NOMO-1 treated with DMSO at 0.1 percent for 48 hours (cell line): ENCODE results near the gene CFAP43.

Experiments
- DNase-seq: peaks from one replicate; lab custom pipeline; 2025; ENCODE audit not compliant: unreplicated experiment; lab: John Stamatoyannopoulos, UW

CFAP43 gene, protein sequence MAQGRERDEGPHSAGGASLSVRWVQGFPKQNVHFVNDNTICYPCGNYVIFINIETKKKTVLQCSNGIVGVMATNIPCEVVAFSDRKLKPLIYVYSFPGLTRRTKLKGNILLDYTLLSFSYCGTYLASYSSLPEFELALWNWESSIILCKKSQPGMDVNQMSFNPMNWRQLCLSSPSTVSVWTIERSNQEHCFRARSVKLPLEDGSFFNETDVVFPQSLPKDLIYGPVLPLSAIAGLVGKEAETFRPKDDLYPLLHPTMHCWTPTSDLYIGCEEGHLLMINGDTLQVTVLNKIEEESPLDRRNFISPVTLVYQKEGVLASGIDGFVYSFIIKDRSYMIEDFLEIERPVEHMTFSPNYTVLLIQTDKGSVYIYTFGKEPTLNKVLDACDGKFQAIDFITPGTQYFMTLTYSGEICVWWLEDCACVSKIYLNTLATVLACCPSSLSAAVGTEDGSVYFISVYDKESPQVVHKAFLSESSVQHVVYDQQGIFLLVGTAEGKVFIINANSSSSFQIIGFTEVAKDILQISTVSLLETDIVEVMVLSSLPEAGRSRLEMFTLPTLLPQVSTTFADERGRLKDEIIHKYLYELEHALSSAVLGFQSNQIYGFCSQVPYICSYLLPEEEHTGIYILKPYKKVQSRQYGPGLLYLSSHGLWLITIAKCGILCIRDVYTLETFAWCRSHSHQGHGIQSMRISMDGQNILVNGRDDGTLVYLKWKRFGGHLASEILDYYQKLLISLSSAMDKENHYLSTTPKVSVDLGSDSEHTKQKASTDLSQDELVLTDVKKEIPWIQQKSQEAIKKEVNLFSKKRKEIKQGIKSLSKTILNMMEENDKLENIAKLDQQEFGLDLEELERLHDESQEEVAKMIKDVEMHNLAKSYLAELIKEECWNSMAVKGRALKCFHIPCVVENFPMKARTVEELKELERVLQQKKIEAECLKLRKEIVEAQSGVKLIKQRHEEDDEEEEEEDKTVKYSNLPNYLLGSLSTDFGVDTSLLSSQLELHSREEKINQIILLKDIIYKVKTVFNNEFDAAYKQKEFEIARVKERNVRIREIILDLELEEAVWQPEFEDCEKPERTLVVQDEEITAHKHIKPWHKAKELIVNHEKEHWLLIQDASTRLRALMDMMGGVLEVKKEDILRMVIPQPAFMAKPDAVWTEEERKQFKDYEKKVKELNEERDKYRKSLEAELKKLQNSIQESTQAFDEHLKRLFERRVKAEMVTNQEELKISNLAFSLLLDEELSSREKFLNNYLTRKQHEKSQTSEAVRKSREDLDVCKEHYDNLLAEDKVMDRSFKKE (N-terminal part only)

DNA sequence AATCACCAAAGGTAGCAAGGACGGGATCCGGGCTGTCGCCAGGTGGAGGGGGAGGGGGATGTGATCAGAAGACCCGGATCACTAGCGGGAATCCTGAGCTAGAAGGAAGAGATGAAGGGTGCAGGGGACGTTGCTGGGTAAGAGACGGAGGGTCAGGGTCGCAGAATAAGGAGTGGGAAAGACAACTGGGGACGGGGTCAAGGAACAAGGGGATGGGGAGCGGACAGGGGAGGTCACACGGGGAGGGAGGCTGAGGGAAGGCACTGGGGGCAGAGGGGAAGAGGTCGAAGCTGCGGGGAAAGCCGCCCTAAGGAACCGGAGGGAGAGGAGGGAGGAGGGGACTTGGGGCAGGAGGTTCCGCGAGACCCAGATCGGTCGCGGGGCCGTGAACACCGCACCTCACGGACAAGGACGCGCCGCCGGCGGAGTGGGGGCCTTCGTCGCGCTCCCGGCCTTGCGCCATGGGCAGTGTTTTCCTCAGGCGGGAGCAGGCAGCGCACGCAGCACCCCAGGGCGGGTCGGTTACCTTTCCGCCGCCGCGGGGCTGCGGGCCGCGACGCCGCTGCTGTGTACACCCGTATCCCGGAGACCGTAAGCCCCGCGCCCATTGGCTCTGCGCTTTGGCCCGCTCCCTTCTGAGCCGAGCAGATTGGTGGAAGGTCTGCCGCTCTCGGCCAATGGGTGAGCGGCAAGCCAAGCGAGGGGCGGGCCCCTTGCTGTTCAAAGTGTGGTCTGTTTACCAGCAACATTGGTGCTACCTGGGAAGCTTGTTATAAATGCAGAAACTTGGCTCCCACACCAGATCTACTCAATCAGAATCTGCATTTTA, at the start of gene CFAP43:
Gene CFAP43, minus strand, starts transcription at position 581 of the 829 bp plus-strand sequence. Its CDS starts 118 bp downstream, at position 463.
- peak; percentile 92 for DNase-seq

DNA sequence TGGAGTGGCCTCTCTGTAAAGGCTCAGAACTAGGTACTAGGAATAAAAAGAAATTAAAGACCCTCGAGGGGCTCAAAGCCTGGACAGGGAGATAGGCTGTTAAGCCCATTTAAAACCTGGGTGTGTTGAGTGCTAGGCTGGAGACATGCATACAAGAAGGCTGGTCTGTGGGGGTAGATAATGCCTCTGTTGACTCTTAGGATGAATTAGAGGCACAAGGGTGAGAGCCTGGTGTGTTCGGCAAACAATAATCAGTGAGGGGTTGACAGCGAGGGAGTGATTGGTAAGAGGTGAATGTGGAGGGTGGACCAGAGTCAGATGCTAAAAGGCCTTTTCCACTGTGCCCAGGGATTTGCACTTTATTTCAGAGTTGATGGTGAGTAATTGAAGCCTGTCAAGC, 49.5 kb upstream of the CFAP43 start:
- DNase-seq = no peak

DNA sequence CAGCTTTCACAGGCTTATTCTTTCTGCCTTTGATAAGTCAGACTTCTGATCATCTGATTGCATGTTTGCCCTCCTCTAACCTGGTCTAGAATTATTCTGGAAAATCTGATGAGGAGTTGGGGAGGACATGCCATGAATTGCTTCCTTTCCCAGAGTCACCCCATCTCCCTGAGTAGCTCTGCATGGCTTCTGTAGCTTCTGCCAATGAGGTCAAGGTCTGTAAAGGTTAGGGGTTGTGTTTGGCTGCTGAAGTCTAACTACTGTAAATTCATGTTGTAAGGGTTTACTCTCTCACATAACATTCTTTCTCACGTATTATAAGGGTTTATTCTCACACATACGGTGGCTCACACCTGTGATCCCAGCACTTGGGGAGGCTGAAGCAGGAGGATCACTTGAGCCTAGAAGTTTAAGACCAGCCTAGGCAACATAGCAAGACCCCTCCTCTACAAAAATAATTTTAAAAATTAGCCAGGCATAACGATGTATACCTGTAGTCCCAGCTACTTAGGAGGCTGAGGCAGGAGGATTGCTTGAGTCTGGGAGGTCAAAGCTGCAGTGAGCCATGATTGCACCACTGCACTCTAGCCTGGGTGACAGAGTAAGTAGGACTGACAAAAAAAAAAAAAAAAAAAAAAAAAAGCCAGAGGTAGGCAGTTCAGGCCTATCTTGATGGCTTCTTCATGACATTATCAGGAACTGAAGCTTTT, 47.5 kb upstream of the CFAP43 start:
- DNase-seq = no peak

DNA sequence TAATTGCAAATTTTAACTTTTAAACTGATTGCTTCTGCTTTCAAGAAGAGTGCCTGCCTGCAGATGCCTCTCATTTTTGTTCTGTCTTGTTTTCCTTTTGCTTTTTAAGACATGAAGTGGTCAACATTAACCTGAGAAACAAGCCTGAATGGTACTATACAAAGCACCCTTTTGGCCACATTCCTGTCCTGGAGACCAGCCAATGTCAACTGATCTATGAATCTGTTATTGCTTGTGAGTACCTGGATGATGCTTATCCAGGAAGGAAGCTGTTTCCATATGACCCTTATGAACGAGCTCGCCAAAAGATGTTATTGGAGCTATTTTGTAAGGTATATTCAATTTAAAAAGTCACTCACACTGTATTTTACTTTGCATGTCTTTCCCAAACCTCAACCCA, 45.6 kb upstream of the CFAP43 start:
- DNase-seq = no peak

DNA sequence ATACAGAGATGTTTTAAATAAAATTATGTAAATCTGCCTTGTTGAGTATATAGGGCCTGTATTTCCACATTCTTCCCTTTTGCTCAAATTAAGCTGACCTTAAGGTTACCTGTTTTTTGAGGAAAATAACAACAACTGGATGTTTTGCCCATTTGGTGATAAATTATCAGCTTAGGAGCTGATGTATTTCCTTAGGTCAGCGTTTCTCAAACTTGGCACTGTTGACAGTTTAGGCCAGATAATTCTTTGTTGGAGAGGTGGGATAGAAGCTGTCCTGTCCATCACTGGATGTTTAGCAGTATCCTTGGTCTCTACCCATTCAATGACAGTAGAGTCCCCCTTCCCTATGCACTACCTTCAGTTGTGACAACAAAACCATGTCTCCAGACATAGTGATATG, 44.0 kb upstream of the CFAP43 start:
- DNase-seq = no peak

DNA sequence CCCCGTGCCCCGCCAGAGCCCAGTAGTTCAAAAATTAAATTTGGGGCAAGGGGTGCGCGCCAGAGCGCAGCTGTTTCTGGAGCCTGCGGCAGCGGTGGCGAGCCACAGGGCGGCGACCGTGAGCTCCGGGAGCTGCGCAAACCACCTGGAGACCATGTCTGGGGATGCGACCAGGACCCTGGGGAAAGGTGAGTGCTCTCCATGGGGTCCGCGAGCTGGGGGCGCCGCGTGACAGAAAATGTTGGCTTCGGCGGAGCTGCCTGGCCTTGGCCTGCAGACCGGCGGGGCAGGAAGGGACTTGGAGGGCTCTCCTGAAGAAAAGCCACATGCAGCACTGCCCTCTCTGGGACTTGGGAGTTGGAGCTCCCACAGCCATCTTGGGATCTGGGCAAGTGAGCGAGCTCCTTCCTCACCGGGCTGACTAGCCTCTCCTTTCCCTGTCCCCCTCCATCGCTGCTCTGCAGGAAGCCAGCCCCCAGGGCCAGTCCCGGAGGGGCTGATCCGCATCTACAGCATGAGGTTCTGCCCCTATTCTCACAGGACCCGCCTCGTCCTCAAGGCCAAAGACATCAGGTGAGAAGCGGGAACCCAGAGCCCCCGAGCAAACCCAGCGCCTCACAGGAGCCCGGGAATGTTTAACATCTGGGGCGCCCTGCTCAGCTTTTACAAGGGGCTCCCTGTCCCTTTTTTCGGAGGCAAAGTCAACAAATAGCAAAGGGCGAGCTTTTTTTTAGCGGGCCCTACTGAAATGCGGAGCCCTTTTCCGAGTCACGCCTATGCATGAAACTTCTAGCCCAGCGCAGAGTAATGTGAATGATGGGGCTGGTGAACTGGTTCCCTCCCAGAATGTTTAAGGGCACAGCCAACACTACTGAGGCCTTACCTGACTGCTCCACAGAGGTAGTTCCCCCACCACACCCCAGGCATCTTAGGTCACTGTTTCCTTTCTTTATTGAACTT, 42.9 kb upstream of the CFAP43 start:
- peak; percentile 10 for DNase-seq

DNA sequence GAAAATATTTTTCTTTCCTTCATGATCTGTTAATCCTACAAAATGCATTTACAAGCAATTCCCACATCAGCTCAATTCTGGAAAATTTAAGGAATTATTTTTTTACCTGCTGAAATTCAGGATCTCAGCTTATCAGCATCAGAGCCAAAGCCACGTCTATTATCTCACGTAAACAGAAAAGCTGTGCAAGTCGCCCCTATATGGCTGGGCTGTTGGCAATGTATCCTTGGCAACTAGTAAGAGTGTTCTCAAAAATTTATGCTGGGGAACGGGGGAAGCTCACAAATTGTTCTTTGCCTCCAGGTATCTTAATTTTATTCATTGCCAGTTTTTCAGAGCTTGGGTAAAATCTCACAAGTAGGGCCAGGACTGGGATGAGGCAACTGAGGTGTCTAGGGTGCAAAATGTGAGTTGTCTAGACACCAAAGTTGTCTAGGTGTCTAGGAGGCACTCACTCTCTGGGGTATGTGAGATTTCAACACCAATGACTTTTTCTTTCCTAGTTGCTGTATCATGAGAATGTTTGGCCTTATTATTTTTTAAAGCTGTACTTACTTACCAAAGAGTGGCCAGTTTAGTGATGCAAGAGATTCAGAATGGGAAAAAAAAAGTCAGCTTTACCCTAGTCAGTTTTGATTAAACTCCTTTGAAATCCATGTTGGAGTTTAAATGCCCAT, 41.9 kb upstream of the CFAP43 start:
- no peak for DNase-seq

DNA sequence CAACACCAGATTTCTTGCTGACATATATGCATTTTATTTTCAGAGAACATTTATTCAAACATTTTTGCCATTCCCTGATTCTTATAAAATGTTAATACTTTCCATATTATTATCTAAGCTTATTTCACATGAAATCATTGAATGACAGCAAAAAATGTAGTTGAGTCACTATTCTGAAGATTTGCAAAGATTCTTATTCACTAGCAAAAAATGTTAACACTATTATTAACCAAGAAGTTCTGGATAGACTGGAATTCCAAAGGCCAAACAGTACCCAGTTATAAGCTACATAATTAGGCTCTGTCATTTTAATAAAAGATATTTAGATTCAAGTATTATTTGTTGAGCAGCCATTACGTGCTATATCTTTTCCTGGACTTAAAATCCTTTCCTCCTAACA, 41.1 kb upstream of the CFAP43 start:
- DNase-seq = no peak

DNA sequence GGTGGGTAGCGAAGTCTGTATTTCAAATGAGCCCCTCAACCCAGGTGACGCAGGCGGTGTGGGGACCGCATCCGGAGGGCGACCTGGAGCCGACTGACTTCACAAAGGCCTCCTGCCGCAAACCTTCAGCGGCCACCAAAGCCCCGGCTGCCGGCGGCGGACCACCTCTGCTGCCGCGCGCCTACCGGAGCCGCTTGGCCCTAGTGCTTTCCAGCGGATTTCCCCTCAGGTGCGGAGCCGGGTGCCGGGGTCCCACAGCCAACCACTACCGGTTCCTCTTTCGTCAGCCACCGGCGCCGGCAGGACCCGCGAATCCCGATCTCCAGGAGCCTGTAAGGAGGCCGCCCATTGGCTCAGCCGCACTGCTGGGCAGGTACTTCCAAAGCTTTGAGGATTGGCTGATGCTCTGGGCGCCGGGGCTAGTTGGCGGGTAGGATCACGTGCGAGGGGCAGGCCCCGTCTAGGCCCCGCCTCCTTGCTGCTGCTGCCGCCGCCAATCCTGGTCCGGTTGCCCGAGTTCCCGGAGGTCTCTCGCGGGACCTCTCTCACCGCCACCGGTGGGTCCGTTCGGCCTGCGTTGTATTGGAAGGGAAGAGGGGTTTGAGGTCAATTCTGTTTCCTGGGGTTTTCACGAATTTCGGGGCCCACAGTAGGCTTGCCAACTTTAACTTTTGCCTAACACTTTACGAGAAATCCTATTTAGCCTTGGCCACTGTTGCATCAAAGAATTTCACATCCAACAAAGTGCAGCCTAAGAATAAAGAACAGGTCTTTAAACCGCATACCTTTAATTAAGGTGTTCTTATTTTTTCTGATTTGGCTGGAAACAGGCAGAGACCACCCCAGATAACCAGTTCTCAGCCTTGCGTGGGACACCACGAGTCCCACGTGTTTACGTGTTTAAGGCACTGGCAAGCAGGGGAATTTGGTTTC, 36.8 kb upstream of the CFAP43 start, which contains the start of gene GSTO2:
Gene GSTO2, plus strand, starts transcription at position 472 of the 933 bp plus-strand sequence. CDS start 5,732 bp downstream, outside the sequence.
- DNase-seq = peak; percentile 100

DNA sequence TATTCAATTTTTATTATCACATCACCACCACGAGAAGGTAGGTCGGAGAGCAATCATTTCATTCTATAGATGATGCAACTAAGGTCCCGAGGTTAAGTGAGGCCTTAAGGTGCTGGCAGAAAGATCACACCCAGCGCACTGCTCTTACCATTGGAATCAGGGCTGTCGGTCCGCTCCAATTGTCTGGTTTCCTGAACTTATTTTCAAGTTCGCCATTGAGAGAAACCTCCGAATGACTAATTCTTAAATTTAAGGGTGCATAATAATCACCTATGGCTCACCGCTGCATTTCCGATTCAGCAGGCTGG, 36.2 kb upstream of the CFAP43 start:
- no peak for DNase-seq

DNA sequence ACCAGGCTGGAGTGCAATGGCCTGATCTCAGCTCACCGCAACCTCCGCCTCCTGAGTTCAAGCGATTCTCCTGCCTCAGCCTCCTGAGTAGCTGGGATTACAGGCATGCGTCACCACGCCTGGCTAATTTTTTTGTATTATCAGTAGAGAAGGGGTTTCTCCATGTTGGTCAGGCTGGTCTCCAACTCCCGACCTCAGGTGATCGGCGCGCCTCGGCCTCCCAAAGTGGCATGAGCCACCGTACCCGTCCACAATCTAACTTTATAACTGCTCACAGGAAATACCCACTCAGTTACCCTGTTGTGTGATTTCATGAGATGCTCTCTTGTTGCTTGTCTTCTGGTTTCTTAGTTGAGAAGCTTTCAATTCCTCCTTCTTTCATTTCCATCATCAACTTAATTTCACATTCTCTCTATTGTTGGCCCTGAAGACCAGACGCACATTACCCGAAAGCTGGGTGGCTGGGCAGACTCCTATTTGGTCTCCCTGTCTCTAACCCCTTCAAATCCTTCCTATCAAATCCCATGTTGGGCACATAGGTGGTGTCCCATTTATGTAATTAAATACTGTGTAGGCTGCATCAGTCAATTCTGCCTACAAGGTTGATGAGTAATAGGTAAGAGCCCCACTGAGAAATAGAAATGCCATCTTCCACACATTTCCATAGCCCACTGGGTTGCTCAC, 35.7 kb upstream of the CFAP43 start:
- no peak for DNase-seq

DNA sequence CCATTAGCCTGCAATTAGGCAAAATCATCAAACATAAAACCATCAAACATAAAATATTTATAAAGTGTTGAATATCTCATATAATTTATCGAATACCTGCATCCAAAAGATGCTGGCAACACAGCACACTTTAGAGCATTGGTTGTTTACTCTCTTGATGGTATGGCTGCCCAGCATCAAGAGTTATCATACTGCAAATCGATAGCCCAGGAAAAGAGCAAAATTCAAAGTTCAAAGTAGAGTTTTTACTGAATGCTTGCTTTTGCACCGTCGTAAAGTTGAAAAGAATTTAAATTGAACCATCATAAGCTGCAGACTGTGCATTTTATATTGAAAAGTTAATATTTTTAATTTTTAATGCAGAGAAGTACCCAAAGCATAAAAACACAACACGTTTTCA, 32.6 kb upstream of the CFAP43 start:
- no peak for DNase-seq

DNA sequence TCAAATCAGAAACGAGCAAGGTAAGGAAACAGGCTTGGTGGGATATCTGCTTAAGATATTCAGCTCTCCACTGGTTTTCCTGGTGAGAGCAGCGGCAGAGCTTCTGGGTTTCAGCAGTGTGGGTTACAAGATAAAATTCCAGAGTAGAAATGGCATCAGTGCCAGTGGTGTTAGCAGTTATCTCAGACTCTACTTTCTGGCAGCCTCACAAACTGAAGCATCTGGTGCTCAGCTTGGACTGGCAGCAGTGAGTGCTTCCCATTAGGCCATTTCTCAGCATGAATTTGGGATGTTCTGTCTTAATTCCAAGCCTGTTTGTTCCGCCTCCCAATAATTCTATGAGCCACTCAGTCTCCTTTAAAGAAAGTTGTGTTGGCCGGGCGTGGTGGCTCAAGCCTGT, 29.9 kb upstream of the CFAP43 start:
- no peak for DNase-seq

DNA sequence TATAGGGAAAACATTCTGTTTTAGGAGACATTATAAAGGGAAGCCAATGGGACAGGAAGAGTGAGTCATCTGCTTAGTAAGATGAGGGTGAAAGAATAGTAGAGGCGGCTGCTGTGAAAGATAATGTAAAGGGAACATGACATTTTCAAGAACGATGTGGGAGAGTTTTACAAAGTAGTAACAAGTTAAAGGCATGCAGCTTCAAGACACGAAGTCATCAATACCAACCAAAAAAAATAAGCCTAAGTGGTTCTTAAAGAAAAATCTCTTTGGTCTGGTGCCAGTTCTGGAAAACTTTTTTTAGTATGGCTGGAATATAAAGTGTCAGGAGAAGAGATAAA, 28.6 kb upstream of the CFAP43 start:
- peak; percentile 2 for DNase-seq

DNA sequence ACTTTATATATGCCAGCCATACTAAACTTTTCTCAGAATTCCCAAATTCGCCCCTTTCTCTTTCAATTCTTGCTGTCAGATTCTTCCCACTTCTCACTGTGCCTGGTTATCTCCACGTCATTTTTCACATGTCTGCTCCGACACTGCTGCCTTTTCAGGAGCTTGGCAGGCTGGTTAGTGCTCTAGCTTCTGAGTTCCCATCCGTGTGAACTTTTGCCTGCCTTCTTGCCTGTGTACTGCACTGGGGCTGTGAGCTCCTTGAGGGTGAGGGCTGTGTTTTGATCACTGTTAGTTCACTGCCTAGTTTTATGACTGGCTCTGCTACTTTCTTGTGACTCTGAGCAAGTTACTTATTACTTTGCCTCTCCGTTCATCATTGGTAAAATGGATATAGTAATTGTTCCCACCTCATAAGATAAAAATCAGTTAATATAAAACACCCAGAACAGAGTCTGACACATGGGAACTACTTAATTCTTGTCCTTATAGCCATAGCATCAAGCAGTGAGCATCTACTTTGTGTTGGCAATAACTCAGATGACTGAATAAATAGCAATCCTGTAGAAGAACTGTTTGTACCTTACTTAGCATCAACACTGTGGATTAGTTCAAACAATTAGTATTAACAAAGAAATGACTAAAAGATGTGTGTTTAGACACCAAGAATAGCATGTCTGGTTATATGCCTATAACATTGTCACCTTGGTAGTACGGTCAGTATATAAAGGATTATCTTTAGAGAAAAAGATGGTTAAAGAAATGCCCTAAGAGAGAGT, 28.0 kb upstream of the CFAP43 start:
- no peak for DNase-seq

DNA sequence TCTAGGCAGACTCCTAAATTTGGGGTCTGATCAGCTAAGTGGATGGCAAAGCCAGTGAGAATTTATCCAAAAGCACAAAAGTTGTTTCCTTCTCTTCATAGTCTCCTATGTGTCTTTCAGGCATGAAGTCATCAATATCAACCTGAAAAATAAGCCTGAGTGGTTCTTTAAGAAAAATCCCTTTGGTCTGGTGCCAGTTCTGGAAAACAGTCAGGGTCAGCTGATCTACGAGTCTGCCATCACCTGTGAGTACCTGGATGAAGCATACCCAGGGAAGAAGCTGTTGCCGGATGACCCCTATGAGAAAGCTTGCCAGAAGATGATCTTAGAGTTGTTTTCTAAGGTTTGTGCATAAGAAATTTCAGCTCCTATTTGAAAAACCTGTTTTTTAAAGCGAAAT, 27.3 kb upstream of the CFAP43 start:
- DNase-seq = no peak
